Fibroblast of the aortic adventitia (primary cell): ENCODE measurements around the gene PTGIR. TPM values are rescaled to one million over a fixed set of nuclear protein-coding genes. Genes with fewer than 3 reads are reported as not detected.
A peak's percentile ranks its signal among the peaks of the same experiment; 100 is the strongest.

Experiments
- DNase-seq: peaks from one replicate; pipeline ENCODE4 v3.0.0-alpha.2; 2010; ENCODE audit warnings: low read depth
- H3K4me3 ChIP-seq: 2 replicates; pipeline ENCODE4 v1.5.1; 2011; ENCODE audit warnings: low read depth, mild to moderate bottlenecking, control low read depth, low read length, moderate library complexity
- total RNA-seq: library from RNA; depleted of rRNA; stranded (reverse); fragments of >200 nt; gene quantifications from 2 replicates; pipeline ENCODE4 v1.2.3, GENCODE V29; 2012; ENCODE audit warnings: low replicate concordance
- TF ChIP-seq, protein P1 (sequence below): IDR thresholded peaks from 2 replicates; pipeline ENCODE4 v1.5.1; 2011; ENCODE audit warnings: mild to moderate bottlenecking, low read length, control low read depth, inconsistent platforms; ENCODE audit not compliant: insufficient read depth

Gene PTGIR
- total RNA-seq, 1 donor: 23.2 TPM

DNA sequence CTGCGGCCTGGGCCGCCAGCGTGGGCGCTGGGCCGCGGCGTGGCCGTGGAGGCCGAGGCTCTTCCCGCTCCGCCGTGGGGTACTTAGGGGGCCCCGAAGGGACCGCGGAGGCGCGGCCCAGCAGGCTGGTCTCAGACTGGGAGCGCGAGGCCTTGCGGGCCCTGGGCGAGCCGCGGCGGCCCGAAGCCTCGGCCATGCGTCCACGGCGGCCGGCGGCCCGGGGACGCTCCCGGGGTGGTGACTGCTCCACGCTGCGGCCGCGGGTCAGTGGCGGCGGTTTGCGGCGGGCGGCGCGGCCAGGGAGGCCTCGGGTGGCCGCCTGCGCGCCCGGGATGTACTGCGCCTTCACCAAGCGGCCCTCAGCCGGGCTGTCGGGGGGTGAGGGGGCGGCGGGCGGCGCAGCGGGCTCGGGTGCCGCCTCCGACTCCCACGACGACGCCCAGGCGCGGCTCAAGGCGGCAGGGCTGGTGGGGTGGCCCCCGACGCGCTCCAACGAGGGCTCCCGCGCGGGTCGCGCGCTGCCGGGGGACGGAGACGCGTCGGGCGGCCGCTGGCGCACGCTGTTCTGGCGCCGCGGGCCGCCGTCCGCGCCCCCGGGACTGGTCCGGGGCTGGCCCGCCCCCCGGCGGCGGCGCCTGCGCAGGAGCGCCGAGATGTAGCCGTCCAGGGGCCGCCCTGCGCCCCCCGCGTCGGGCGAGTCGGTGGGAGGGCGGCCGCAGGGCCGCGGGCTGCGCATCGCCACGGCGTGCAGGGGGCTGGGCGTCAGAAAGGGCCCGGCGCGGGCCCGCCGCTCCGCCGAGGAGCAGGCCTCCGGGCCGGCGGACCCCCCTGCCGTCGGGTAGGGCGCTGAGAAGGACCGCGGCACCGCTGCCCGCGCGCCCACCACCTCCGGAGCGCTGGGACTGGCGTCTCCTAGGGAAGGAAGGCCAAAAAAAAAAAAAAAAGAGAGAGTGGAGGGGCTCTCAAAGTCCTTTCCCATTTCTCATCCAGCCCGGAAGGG is 24.4 kb upstream of the PTGIR start:
- H3K4me3 ChIP-seq: no peak overlapping the region
- TF ChIP-seq, protein P1, sequence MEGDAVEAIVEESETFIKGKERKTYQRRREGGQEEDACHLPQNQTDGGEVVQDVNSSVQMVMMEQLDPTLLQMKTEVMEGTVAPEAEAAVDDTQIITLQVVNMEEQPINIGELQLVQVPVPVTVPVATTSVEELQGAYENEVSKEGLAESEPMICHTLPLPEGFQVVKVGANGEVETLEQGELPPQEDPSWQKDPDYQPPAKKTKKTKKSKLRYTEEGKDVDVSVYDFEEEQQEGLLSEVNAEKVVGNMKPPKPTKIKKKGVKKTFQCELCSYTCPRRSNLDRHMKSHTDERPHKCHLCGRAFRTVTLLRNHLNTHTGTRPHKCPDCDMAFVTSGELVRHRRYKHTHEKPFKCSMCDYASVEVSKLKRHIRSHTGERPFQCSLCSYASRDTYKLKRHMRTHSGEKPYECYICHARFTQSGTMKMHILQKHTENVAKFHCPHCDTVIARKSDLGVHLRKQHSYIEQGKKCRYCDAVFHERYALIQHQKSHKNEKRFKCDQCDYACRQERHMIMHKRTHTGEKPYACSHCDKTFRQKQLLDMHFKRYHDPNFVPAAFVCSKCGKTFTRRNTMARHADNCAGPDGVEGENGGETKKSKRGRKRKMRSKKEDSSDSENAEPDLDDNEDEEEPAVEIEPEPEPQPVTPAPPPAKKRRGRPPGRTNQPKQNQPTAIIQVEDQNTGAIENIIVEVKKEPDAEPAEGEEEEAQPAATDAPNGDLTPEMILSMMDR: no peak
- DNase-seq: no peak

DNA sequence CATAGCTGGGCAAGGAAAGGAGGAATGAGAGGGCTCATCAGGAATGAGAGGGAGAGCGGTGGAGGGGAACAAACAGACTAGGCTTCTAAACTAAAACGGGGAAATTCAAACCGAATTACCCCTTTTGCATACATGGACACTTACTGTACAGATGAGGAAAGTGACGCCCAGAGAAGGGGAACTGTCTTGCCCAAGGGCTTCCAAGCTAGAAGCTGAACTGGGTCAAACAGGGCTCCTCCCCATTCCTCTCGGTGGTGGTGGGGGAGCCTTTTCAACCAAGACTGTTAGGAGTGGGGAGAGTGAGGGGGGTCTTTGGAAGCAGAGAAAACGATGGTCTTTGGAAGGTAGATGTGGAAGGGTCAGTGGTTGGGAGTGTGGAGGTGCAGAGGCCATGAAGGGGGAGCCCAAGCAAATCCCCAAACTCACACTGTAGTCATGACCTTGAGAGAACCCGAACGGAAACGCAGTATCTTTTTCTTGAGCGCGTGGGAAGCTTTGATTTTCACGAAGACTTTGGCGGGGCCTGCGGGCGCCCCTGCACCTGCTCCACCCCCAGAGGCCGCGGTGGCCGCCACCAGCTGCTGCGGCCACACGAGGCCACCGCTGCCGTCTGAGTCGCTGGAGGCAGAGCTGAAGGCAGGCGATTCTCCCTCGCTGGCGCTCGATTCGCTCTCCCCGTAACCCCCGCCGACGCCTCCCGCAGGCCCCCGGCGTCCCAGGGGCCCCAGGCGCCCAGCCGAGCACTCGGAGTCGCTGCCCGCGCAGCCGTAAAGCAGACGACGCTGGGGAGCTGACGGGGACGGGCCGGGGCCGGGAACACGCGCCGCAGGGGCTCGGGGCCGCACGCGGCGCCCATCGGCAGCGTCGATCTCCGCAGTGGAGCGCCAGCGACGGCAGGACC is 23.4 kb upstream of the PTGIR start:
- H3K4me3 ChIP-seq: no peak overlapping the region
- TF ChIP-seq, protein P1: no peak
- no peak for DNase-seq

DNA sequence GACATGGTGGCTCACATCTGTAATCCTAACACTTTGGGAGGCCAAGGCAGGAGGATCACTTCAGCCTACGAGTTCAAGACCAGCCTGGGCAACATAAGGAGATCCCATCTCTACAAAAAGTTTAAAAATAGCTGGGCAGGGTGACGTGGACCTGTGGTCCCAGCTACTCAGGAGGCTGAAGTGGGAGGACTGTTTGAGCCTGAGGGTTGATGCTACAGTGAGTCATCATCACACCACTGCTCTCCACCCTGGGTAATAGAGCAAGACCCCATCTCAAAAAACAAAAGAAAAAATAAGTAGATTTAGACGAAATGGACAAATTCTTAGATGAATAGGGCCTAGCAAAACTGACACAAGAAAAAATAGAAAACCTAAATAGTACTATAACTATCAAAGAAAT is 21.5 kb upstream of the PTGIR start:
- no peak overlapping the region for H3K4me3 ChIP-seq
- TF ChIP-seq, protein P1: no peak
- DNase-seq: no peak

DNA sequence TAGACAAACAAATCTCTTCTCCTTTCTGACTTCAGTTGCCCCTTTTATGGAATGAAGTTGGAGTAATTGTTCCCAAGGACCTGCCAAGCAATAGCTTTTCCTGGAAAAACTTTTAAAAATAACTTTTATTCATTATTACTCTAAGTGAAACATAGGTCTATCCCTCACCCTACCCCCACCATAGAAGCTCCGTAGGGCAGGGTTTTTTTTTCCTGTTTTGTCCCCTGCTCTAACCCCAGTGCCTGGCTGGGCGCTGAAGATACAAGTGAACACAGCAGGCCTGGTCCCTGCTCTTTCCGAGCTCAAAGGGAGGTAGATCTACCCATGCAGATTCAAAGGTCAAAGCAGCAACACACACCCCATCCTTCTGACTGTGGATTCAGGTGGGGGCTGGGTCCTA is 19.8 kb upstream of the PTGIR start:
- H3K4me3 ChIP-seq: no peak overlapping the region
- TF ChIP-seq, protein P1: no peak
- DNase-seq: no peak

DNA sequence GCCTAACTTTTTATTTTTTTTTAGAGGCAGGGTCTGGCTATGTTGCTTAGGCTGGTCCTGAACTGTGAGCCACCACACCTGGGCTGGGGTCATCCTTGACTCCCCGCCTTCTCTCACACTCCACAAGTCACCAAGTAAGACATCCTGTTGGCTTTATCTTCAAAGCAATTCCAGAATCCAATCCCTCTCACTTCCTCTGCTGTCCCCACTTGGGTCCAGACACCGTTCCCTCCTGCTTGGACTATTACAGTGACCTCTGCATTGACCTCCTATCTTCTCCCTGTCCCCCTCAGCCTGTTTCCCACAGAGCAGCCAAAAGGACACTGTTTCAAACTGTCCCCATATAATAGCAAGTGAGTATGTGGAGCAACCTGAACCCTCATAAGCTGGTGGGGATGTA is 15.8 kb upstream of the PTGIR start:
- no peak for DNase-seq
- no peak overlapping the region for H3K4me3 ChIP-seq
- TF ChIP-seq, protein P1: no peak

DNA sequence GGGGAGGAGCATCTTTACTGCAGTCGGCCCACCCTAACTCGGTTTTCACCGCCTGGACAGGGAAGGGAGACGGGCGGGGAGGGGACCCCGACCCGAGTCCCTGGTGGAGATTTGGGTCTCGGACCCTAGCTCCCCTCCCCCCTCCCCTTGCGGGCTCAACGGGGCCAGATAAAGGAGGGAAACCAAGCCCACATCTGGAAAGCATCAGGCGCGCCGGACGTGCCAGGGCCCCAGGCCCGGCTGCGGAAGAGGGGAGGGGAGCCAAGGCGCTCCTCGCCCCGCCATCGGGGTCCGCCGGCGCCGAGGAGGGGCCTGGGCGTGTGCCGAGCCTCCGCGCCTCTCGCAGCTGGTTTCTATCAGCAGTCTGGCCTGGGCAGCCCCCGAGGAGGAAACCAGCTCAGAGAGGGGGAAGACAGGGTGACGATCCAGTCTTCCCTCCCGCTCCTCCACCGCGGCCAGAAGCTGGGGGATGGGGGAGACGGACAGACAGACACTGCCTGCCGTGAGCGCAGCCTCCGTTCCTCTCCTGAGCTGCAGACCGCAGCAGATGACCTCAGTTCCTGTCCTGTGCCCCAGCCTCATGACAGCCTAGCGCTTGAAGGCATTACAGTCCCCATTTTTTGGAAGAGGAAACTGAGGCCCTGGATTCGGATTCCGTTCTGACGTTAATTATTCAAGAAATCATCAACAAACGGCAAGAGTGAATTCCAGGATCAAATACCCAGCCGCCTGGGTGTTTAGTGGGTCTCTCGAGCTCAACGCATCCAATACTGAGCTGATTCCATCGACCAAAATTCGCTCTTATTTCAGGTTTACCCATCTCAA is 14.7 kb upstream of the PTGIR start:
- peak; percentile 87 for DNase-seq
- TF ChIP-seq, protein P1: no peak
- H3K4me3 ChIP-seq: peak overlapping the region; percentile 72
